ENCODE results near the gene DPYSL4.

The DPYSL4 gene

GRCh38 chr10:132186488-132187429, at the start of gene DPYSL4:
DPYSL4 (plus strand) TSS chr10:132186948; CDS start chr10:132187064, 116 bp downstream.
- peaks cover 28% of the 10 kb centered on the region for H3K27me3 Mint-ChIP-seq
- no peak within 1 kb of the TSS for H3K27ac Mint-ChIP-seq
- ATAC-seq (ENCODE audit: low read depth) = peak; percentile 63
- no peaks in the 10 kb centered on the region for H3K4me1 Mint-ChIP-seq
- peak within 1 kb of the TSS; percentile 68 for H3K4me3 Mint-ChIP-seq
- DNase-seq (ENCODE audit: low spot score in 2 of 2) = no peak
- peaks cover 3% of the 10 kb centered on the region for H3K36me3 Mint-ChIP-seq
- no peaks in the 10 kb centered on the region for H3K9me3 Mint-ChIP-seq

GRCh38 chr10:132137111-132138072, 49.4 kb upstream of the DPYSL4 start:
- no peak for ATAC-seq (ENCODE audit: low read depth)
- Mint-ChIP-seq H3K27me3 (peaks cover 5% of the 10 kb centered on the region), H3K4me1 (no peaks in the 10 kb centered on the region), H3K27ac (no peak overlapping the region), H3K4me3 (no peak overlapping the region), H3K9me3 (no peaks in the 10 kb centered on the region), H3K36me3 (no peaks in the 10 kb centered on the region)
- no peak for DNase-seq (ENCODE audit: low spot score in 2 of 2)

- no peak for DNase-seq (ENCODE audit: low spot score in 2 of 2)
- Mint-ChIP-seq H3K4me3 (no peak overlapping the region), H3K4me1 (no peaks in the 10 kb centered on the region), H3K27ac (no peak overlapping the region), H3K36me3 (no peaks in the 10 kb centered on the region), H3K9me3 (no peaks in the 10 kb centered on the region), H3K27me3 (peaks cover 5% of the 10 kb centered on the region)
- ATAC-seq (ENCODE audit: low read depth) = no peak
Observed at GRCh38 chr10:132138133-132138532, 48.6 kb upstream of the DPYSL4 start.

- no peak overlapping the region for H3K27ac Mint-ChIP-seq
- H3K4me1 Mint-ChIP-seq = no peaks in the 10 kb centered on the region
- H3K4me3 Mint-ChIP-seq = no peak overlapping the region
- no peaks in the 10 kb centered on the region for H3K9me3 Mint-ChIP-seq
- H3K27me3 Mint-ChIP-seq = peaks cover 5% of the 10 kb centered on the region
- DNase-seq (ENCODE audit: low spot score in 2 of 2) (no peak), ATAC-seq (ENCODE audit: low read depth) (no peak)
- no peaks in the 10 kb centered on the region for H3K36me3 Mint-ChIP-seq
Observed at GRCh38 chr10:132138596-132138995, 48.2 kb upstream of the DPYSL4 start.

GRCh38 chr10:132139526-132139925, 47.2 kb upstream of the DPYSL4 start:
- no peaks in the 10 kb centered on the region for H3K36me3 Mint-ChIP-seq
- no peaks in the 10 kb centered on the region for H3K27me3 Mint-ChIP-seq
- ATAC-seq (ENCODE audit: low read depth) (no peak), DNase-seq (ENCODE audit: low spot score in 2 of 2) (no peak)
- H3K27ac Mint-ChIP-seq = no peak overlapping the region
- H3K9me3 Mint-ChIP-seq = no peaks in the 10 kb centered on the region
- no peak overlapping the region for H3K4me3 Mint-ChIP-seq
- H3K4me1 Mint-ChIP-seq = no peaks in the 10 kb centered on the region

GRCh38 chr10:132140167-132140925, 46.4 kb upstream of the DPYSL4 start:
- H3K27ac Mint-ChIP-seq = no peak overlapping the region
- no peak for DNase-seq (ENCODE audit: low spot score in 2 of 2)
- no peaks in the 10 kb centered on the region for H3K36me3 Mint-ChIP-seq

GRCh38 chr10:132141076-132141475, 45.7 kb upstream of the DPYSL4 start:
- ATAC-seq (ENCODE audit: low read depth) (no peak), DNase-seq (ENCODE audit: low spot score in 2 of 2) (no peak)
- H3K4me3 Mint-ChIP-seq = no peak overlapping the region
- no peaks in the 10 kb centered on the region for H3K36me3 Mint-ChIP-seq
- H3K27me3 Mint-ChIP-seq = no peaks in the 10 kb centered on the region
- no peaks in the 10 kb centered on the region for H3K9me3 Mint-ChIP-seq
- H3K27ac Mint-ChIP-seq = no peak overlapping the region
- no peaks in the 10 kb centered on the region for H3K4me1 Mint-ChIP-seq

More at GRCh38 chr10:132140167-132140925, 46.4 kb upstream of the DPYSL4 start:
- Mint-ChIP-seq H3K4me1 (no peaks in the 10 kb centered on the region), H3K9me3 (no peaks in the 10 kb centered on the region), H3K27me3 (no peaks in the 10 kb centered on the region), H3K4me3 (no peak overlapping the region)
- no peak for ATAC-seq (ENCODE audit: low read depth)

- Mint-ChIP-seq H3K36me3 (no peaks in the 10 kb centered on the region), H3K9me3 (no peaks in the 10 kb centered on the region), H3K27ac (no peak overlapping the region), H3K4me1 (no peaks in the 10 kb centered on the region), H3K27me3 (no peaks in the 10 kb centered on the region), H3K4me3 (no peak overlapping the region)
- ATAC-seq (ENCODE audit: low read depth) (no peak), DNase-seq (ENCODE audit: low spot score in 2 of 2) (no peak)
Observed at GRCh38 chr10:132141526-132142395, 45.0 kb upstream of the DPYSL4 start.

GRCh38 chr10:132142396-132143161, 44.2 kb upstream of the DPYSL4 start:
- no peaks in the 10 kb centered on the region for H3K9me3 Mint-ChIP-seq
- DNase-seq (ENCODE audit: low spot score in 2 of 2) = peak; percentile 43 to 59

GRCh38 chr10:132143162-132143561, 43.6 kb upstream of the DPYSL4 start:
- Mint-ChIP-seq H3K4me1 (no peaks in the 10 kb centered on the region), H3K9me3 (no peaks in the 10 kb centered on the region), H3K4me3 (no peak overlapping the region), H3K36me3 (no peaks in the 10 kb centered on the region), H3K27me3 (no peaks in the 10 kb centered on the region), H3K27ac (no peak overlapping the region)
- DNase-seq (ENCODE audit: low spot score in 2 of 2) = no peak
- ATAC-seq (ENCODE audit: low read depth) = no peak

More at GRCh38 chr10:132142396-132143161, 44.2 kb upstream of the DPYSL4 start:
- no peaks in the 10 kb centered on the region for H3K4me1 Mint-ChIP-seq
- ATAC-seq (ENCODE audit: low read depth) = peak; percentile 80
- H3K4me3 Mint-ChIP-seq = no peak overlapping the region
- no peaks in the 10 kb centered on the region for H3K27me3 Mint-ChIP-seq
- no peaks in the 10 kb centered on the region for H3K36me3 Mint-ChIP-seq
- H3K27ac Mint-ChIP-seq = no peak overlapping the region

- DNase-seq (ENCODE audit: low spot score in 2 of 2) (no peak), ATAC-seq (ENCODE audit: low read depth) (no peak)
- H3K4me3 Mint-ChIP-seq = no peak overlapping the region
- no peak overlapping the region for H3K27ac Mint-ChIP-seq
- no peaks in the 10 kb centered on the region for H3K27me3 Mint-ChIP-seq
- no peaks in the 10 kb centered on the region for H3K36me3 Mint-ChIP-seq
- H3K4me1 Mint-ChIP-seq = no peaks in the 10 kb centered on the region
- no peaks in the 10 kb centered on the region for H3K9me3 Mint-ChIP-seq
Observed at GRCh38 chr10:132144086-132144485, 42.7 kb upstream of the DPYSL4 start.

GRCh38 chr10:132145002-132145401, 41.7 kb upstream of the DPYSL4 start:
- no peaks in the 10 kb centered on the region for H3K36me3 Mint-ChIP-seq
- no peaks in the 10 kb centered on the region for H3K9me3 Mint-ChIP-seq
- ATAC-seq (ENCODE audit: low read depth) = no peak
- H3K4me1 Mint-ChIP-seq = no peaks in the 10 kb centered on the region
- no peaks in the 10 kb centered on the region for H3K27me3 Mint-ChIP-seq
- H3K4me3 Mint-ChIP-seq = no peak overlapping the region
- no peak for DNase-seq (ENCODE audit: low spot score in 2 of 2)
- H3K27ac Mint-ChIP-seq = no peak overlapping the region

All from memory B cell (primary cell).